SK-N-SH (cell line): ENCODE results near the gene PKD1. TPM values are rescaled to one million over a fixed set of nuclear protein-coding genes. Genes with fewer than 3 reads are reported as not detected.

Experiments used
- CTCF ChIA-PET: fragments of 300-600, 350-600 bp; formaldehyde crosslinking; extraction: SDS; loops from one replicate; lab custom pipeline; 2021; lab: Yijun Ruan, JAX
- POLR2A ChIA-PET: fragments of 350-600 bp; sonication (Branson Sonifier 250); formaldehyde crosslinking; extraction: SDS; loops from one replicate; lab custom pipeline; 2020; ENCODE audit warnings: antibody characterized with exemption, inconsistent platforms; lab: Yijun Ruan, JAX
- DNase-seq: peaks from one replicate; pipeline ENCODE4 v3.0.0; 2012
- H2AFZ ChIP-seq: fragments of 200-600 bp; sonication (generic); 2 replicates; pipeline ENCODE4 v1.8.1; 2016; ENCODE audit warnings: antibody characterized with exemption, mild to moderate bottlenecking, low read depth
- H3F3A ChIP-seq: fragments of 200-600 bp; sonication (generic); replicated peaks from 2 replicates; pipeline ENCODE3; 2016; ENCODE audit warnings: antibody characterized with exemption, mild to moderate bottlenecking; ENCODE audit not compliant: insufficient read depth
- H3K27ac ChIP-seq, 2 experiments: fragments of 200-500 bp in 1 of 2; fragments of 200-600 bp in 1 of 2; sonication (Bioruptor generic) in 1 of 2; sonication (generic), shearing (Covaris generic) in 1 of 2; 2 replicates each; pipeline versions ENCODE4 v1.5.1 to v1.6.1; 2014 to 2016; ENCODE audit warnings: low read depth in 2 of 2, inconsistent platforms in 1 of 2, low read length in 1 of 2, mild to moderate bottlenecking in 1 of 2, mixed read lengths in 1 of 2
- H3K27me3 ChIP-seq: fragments of 200-600 bp; sonication (generic), shearing (Covaris generic); 2 replicates; pipeline ENCODE4 v1.6.1; 2016; ENCODE audit warnings: mixed run types; ENCODE audit not compliant: insufficient read depth
- H3K36me3 ChIP-seq, 2 experiments: fragments of 200-500 bp in 1 of 2; fragments of 200-600 bp in 1 of 2; sonication (Bioruptor generic) in 1 of 2; sonication (generic) in 1 of 2; replicated peaks in 1 of 2; 2 replicates each; pipeline versions ENCODE3 to v1.5.1; 2014 to 2016; ENCODE audit warnings: low read length in 1 of 2, mild to moderate bottlenecking in 1 of 2; ENCODE audit not compliant: insufficient read depth in 2 of 2, control insufficient read depth in 1 of 2
- H3K4me1 ChIP-seq, 2 experiments: fragments of 200-500 bp in 1 of 2; fragments of 200-600 bp in 1 of 2; sonication (Bioruptor generic) in 1 of 2; sonication (generic), shearing (Covaris generic) in 1 of 2; 2 replicates each; pipeline versions ENCODE4 v1.5.1 to v1.6.1; 2014 to 2016; ENCODE audit warnings: low read depth in 1 of 2, low read length in 1 of 2, mixed run types in 1 of 2; ENCODE audit not compliant: insufficient read depth in 2 of 2, control insufficient read depth in 1 of 2
- H3K4me2 ChIP-seq: fragments of 200-600 bp; sonication (generic), shearing (Covaris generic); 2 replicates; pipeline ENCODE4 v1.6.1; 2017; ENCODE audit warnings: mixed run types
- H3K4me3 ChIP-seq, 2 experiments: fragments of 200-500 bp in 1 of 2; fragments of 200-600 bp in 1 of 2; sonication (Bioruptor generic) in 1 of 2; sonication (generic), shearing (Covaris generic) in 1 of 2; 2 replicates each; pipeline versions ENCODE4 v1.5.1 to v1.8.1; 2014 to 2016; ENCODE audit warnings: low read depth in 2 of 2, inconsistent platforms in 1 of 2, low read length in 1 of 2, mild to moderate bottlenecking in 1 of 2, mixed read lengths in 1 of 2, moderate library complexity in 1 of 2
- H3K79me2 ChIP-seq: fragments of 200-600 bp; sonication (generic); 2 replicates; pipeline ENCODE4 v1.8.1; 2017; ENCODE audit warnings: mild to moderate bottlenecking; ENCODE audit not compliant: insufficient read depth
- H3K9ac ChIP-seq: fragments of 200-600 bp; sonication (generic); 2 replicates; pipeline ENCODE4 v1.6.1; 2017; ENCODE audit warnings: mixed run types
- H3K9me2 ChIP-seq: fragments of 200-600 bp; sonication (generic); 2 replicates; pipeline ENCODE4 v1.6.1; 2017; ENCODE audit warnings: mixed run types
- H3K9me3 ChIP-seq: fragments of 200-600 bp; sonication (generic); 2 replicates; pipeline ENCODE4 v1.6.1; 2017; ENCODE audit warnings: mixed run types, mild to moderate bottlenecking, moderate library complexity
- H4K20me1 ChIP-seq: fragments of 200-600 bp; sonication (generic); 2 replicates; pipeline ENCODE4 v1.6.1; 2017; ENCODE audit warnings: mild to moderate bottlenecking, mixed run types; ENCODE audit not compliant: insufficient read depth
- ELF1 ChIP-seq: IDR thresholded peaks from 2 replicates; pipeline ENCODE4 v1.4.0; 2012
- EZH2phosphoT487 ChIP-seq: fragments of 200-600 bp; sonication (generic); IDR thresholded peaks from 2 replicates; pipeline ENCODE4 v1.6.1; 2017; ENCODE audit warnings: low read depth, mixed run types, mild to moderate bottlenecking, antibody characterized with exemption, moderate library complexity, borderline replicate concordance
- GATA2 ChIP-seq: sonication (generic); formaldehyde crosslinking; IDR thresholded peaks from 2 replicates; pipeline ENCODE4 v1.5.0; 2020; ENCODE audit warnings: mild to moderate bottlenecking, missing genetic modification reagents
- MEF2A ChIP-seq: IDR thresholded peaks from 2 replicates; pipeline ENCODE4 v1.4.0; 2012; ENCODE audit warnings: low read depth, borderline replicate concordance
- MXI1 ChIP-seq: IDR thresholded peaks from 2 replicates; pipeline ENCODE4 v1.6.1; 2012; ENCODE audit warnings: mild to moderate bottlenecking, low read depth, low read length, improper control_type of control experiment
- NFIC ChIP-seq: IDR thresholded peaks from 2 replicates; pipeline ENCODE4 v1.4.0; 2012; ENCODE audit warnings: borderline replicate concordance
- NRF1 ChIP-seq: IDR thresholded peaks from 2 replicates; pipeline ENCODE4 v1.6.1; 2012; ENCODE audit warnings: low read depth, mild to moderate bottlenecking, low read length
- RAD21 ChIP-seq: IDR thresholded peaks from 2 replicates; pipeline ENCODE4 v1.6.1; 2012; ENCODE audit warnings: mild to moderate bottlenecking, low read length
- SMC3 ChIP-seq: IDR thresholded peaks from 2 replicates; pipeline ENCODE4 v1.6.1; 2012; ENCODE audit warnings: low read depth, low read length, improper control_type of control experiment
- TAF1 ChIP-seq: IDR thresholded peaks from 2 replicates; pipeline ENCODE4 v1.6.1; 2012; ENCODE audit warnings: low read depth, mild to moderate bottlenecking, low read length, moderate library complexity, borderline replicate concordance
- WGBS: methylation state at CpG from one replicate; pipeline ENCODE4 v1.1.6; 2017; ENCODE audit warnings: low lambda C conversion rate; 5-methylcytosine and 5-hydroxymethylcytosine counted together
- polyA plus RNA-seq, 3 experiments: library from polyadenylated mRNA; depleted of rRNA; stranded (reverse); fragments of >200 nt; gene quantifications; 2 replicates each; pipeline ENCODE4 v1.2.3, GENCODE V29; 2012
- TF ChIP-seq, protein P1 (sequence below): IDR thresholded peaks from 2 replicates; pipeline ENCODE4 v1.4.0; 2012; ENCODE audit warnings: low read depth
- TF ChIP-seq, protein P2 (sequence below): IDR thresholded peaks from 2 replicates; pipeline ENCODE4; 2012
- TF ChIP-seq, protein P3 (sequence below): IDR thresholded peaks from 2 replicates; pipeline ENCODE4 v1.6.1; 2012; ENCODE audit warnings: mild to moderate bottlenecking, low read depth, low read length, moderate library complexity
- TF ChIP-seq, protein P4 (sequence below): fragments of 200-600 bp; sonication (generic); IDR thresholded peaks from 2 replicates; pipeline ENCODE4 v1.6.1; 2017; ENCODE audit warnings: antibody characterized with exemption, mild to moderate bottlenecking, moderate library complexity
- TF ChIP-seq, protein P5 (sequence below): IDR thresholded peaks from 2 replicates; pipeline ENCODE4 v1.4.0; 2012; ENCODE audit warnings: low read depth, borderline replicate concordance

The PKD1 gene
- polyA plus RNA-seq, 1 of the 3 experiments (the other 2 are of a cell fraction), result 47.4 TPM

DNA sequence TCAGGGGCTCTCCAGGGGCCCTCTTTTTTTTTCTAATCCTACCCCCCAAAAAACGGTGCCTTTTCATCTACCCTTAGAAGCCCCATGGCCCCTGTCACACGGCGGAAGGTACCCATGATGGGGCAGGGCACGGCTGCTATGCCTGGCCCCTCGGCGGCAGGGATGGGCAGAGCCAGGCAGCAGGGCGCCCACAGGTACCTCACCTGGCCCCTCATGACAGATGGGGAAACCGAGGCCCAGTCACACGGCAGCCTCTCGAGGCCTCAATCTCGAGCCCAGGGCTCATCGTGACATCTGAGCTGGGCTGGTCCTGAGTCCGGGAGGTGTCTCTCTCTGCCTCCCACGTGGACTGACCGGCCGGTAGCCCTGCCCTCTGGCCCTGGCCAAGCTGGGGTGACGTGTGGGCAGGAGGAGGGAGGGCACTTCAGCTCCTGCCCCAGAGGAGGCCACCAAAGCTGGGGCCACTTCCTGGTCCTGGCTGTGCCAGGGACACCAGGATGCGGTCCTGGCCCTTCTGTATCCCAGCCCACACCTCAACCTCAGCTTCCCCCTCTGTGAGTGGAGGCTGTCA, 31.5 kb upstream of the PKD1 start:
- H3F3A ChIP-seq, result peaks cover 3% of the 10 kb centered on the region
- H3K36me3 ChIP-seq, result peaks cover 0 to 57% of the 10 kb centered on the region in 2 experiments
- TF ChIP-seq SMC3, result no peak
- TF ChIP-seq NRF1, result no peak
- TF ChIP-seq MEF2A, result no peak
- TF ChIP-seq, protein P1, sequence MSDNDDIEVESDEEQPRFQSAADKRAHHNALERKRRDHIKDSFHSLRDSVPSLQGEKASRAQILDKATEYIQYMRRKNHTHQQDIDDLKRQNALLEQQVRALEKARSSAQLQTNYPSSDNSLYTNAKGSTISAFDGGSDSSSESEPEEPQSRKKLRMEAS, result no peak
- no peak for TF ChIP-seq TAF1
- TF ChIP-seq, protein P2, sequence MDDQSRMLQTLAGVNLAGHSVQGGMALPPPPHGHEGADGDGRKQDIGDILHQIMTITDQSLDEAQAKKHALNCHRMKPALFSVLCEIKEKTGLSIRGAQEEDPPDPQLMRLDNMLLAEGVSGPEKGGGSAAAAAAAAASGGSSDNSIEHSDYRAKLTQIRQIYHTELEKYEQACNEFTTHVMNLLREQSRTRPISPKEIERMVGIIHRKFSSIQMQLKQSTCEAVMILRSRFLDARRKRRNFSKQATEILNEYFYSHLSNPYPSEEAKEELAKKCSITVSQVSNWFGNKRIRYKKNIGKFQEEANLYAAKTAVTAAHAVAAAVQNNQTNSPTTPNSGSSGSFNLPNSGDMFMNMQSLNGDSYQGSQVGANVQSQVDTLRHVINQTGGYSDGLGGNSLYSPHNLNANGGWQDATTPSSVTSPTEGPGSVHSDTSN, result no peak
- no peak for TF ChIP-seq GATA2 (CRISPR knock-in tag)
- TF ChIP-seq EZH2phosphoT487, result no peak
- TF ChIP-seq MXI1, result no peak
- POLR2A ChIA-PET, result interaction anchor here (3.5 kb wide), 1 partner anchor 12 kb away, joined by 16 read pairs; the partner anchor contains the start of gene TRAF7
- no peaks in the 10 kb centered on the region for H3K9me2 ChIP-seq
- H3K4me2 ChIP-seq, result no peak overlapping the region
- H3K9ac ChIP-seq, result no peak overlapping the region
- H3K4me1 ChIP-seq, result no peaks in the 10 kb centered on the region
- no peak overlapping the region for H2AFZ ChIP-seq
- no peak for DNase-seq
- no peak overlapping the region for H3K4me3 ChIP-seq
- no peaks in the 10 kb centered on the region for H3K27me3 ChIP-seq
- peaks cover 22% of the 10 kb centered on the region for H4K20me1 ChIP-seq
- 89% methylated on average over 12 of the region's 18 CpGs for WGBS
- peaks cover 27% of the 10 kb centered on the region for H3K79me2 ChIP-seq
- H3K27ac ChIP-seq, result no peak overlapping the region
- CTCF ChIA-PET, result interaction anchor here (1.0 kb wide), 2 partner anchors 12 to 163 kb away, joined by 3 to 7 read pairs; partner anchors contain the start of gene TRAF7
- no peaks in the 10 kb centered on the region for H3K9me3 ChIP-seq

DNA sequence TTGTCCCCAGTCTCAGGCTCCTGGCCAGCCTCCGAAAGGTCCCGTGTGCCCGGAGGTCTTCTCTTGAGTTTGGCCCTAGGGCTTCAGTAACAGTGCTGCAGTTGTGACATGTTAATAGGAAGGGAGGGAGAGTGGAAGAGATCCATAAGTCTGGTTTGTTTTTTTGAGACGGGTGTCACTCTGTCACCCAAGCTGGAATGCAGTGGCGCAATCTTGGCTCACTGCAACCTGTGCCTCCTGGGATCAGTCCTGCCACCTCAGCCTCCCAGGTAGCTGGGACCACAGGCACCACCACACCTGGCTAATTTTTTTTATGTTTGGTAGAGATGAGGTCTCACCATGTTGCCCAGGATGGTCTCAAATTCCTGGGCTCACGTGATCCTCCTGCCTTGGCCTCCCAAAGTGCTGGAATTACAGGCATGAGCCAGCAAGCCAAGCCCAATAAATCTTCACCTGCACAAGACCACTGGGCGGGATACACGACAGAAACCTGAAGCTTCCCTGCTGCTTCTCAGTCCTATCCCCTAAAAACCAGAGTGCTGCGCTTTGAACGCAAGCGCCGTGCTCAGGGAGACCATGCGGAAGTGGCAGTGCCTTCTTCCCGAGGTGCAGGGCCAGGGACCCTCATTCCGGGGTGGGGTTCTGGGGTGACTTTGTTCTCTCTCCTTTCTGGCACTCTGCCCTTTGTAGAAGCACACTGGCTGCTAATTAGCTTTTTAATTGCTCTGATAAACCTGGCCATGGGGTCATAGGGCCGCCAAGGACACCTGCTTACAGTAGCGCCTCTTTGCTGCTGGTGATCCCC, 30.8 kb upstream of the PKD1 start:
- DNase-seq, result no peak
- H3K27me3 ChIP-seq, result no peaks in the 10 kb centered on the region
- peaks cover 0 to 51% of the 10 kb centered on the region in 2 experiments for H3K36me3 ChIP-seq
- H2AFZ ChIP-seq, result no peak overlapping the region
- H3K4me2 ChIP-seq, result no peak overlapping the region
- H3K9me3 ChIP-seq, result no peaks in the 10 kb centered on the region
- TF ChIP-seq EZH2phosphoT487, result no peak
- no peak for TF ChIP-seq ELF1
- TF ChIP-seq, protein P2, result no peak
- no peak for TF ChIP-seq MXI1
- TF ChIP-seq, protein P3, sequence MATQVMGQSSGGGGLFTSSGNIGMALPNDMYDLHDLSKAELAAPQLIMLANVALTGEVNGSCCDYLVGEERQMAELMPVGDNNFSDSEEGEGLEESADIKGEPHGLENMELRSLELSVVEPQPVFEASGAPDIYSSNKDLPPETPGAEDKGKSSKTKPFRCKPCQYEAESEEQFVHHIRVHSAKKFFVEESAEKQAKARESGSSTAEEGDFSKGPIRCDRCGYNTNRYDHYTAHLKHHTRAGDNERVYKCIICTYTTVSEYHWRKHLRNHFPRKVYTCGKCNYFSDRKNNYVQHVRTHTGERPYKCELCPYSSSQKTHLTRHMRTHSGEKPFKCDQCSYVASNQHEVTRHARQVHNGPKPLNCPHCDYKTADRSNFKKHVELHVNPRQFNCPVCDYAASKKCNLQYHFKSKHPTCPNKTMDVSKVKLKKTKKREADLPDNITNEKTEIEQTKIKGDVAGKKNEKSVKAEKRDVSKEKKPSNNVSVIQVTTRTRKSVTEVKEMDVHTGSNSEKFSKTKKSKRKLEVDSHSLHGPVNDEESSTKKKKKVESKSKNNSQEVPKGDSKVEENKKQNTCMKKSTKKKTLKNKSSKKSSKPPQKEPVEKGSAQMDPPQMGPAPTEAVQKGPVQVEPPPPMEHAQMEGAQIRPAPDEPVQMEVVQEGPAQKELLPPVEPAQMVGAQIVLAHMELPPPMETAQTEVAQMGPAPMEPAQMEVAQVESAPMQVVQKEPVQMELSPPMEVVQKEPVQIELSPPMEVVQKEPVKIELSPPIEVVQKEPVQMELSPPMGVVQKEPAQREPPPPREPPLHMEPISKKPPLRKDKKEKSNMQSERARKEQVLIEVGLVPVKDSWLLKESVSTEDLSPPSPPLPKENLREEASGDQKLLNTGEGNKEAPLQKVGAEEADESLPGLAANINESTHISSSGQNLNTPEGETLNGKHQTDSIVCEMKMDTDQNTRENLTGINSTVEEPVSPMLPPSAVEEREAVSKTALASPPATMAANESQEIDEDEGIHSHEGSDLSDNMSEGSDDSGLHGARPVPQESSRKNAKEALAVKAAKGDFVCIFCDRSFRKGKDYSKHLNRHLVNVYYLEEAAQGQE, result no peak
- TF ChIP-seq MEF2A, result no peak
- TF ChIP-seq RAD21, result no peak
- no peak for TF ChIP-seq NRF1
- TF ChIP-seq GATA2 (CRISPR knock-in tag), result no peak
- no peak for TF ChIP-seq NFIC
- TF ChIP-seq, protein P4, sequence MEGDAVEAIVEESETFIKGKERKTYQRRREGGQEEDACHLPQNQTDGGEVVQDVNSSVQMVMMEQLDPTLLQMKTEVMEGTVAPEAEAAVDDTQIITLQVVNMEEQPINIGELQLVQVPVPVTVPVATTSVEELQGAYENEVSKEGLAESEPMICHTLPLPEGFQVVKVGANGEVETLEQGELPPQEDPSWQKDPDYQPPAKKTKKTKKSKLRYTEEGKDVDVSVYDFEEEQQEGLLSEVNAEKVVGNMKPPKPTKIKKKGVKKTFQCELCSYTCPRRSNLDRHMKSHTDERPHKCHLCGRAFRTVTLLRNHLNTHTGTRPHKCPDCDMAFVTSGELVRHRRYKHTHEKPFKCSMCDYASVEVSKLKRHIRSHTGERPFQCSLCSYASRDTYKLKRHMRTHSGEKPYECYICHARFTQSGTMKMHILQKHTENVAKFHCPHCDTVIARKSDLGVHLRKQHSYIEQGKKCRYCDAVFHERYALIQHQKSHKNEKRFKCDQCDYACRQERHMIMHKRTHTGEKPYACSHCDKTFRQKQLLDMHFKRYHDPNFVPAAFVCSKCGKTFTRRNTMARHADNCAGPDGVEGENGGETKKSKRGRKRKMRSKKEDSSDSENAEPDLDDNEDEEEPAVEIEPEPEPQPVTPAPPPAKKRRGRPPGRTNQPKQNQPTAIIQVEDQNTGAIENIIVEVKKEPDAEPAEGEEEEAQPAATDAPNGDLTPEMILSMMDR, result no peak
- TF ChIP-seq, protein P5, sequence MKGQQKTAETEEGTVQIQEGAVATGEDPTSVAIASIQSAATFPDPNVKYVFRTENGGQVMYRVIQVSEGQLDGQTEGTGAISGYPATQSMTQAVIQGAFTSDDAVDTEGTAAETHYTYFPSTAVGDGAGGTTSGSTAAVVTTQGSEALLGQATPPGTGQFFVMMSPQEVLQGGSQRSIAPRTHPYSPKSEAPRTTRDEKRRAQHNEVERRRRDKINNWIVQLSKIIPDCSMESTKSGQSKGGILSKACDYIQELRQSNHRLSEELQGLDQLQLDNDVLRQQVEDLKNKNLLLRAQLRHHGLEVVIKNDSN, result no peak
- H3K9ac ChIP-seq, result no peak overlapping the region
- CTCF ChIA-PET, result interaction anchor here (1.0 kb wide), 2 partner anchors 12 to 163 kb away, joined by 3 to 7 read pairs; partner anchors contain the start of gene TRAF7
- POLR2A ChIA-PET, result interaction anchor here (3.5 kb wide), 1 partner anchor 11 kb away, joined by 16 read pairs; the partner anchor contains the start of gene TRAF7
- H3K4me3 ChIP-seq, result no peak overlapping the region
- H3F3A ChIP-seq, result peaks cover 3% of the 10 kb centered on the region
- H4K20me1 ChIP-seq, result peaks cover 29% of the 10 kb centered on the region
- H3K79me2 ChIP-seq, result peaks cover 34% of the 10 kb centered on the region
- H3K27ac ChIP-seq, result no peak overlapping the region
- 94% methylated on average over 14 of the region's 17 CpGs for WGBS
- H3K4me1 ChIP-seq, result no peaks in the 10 kb centered on the region
- no peaks in the 10 kb centered on the region for H3K9me2 ChIP-seq
